ENCODE data around the gene INTS4.

- TF ChIP-seq EP300 (IDR thresholded peaks at IDR 0.05) (no peak), CTCF (IDR thresholded peaks at IDR 0.05) (no peak), POLR2A (IDR thresholded peaks at IDR 0.05) (no peak)
Measured at GRCh38 chr11:78039391-78039918, 45.0 kb upstream of the INTS4 start.
